HepG2 (cell line): ENCODE data around the gene KCTD21.

ENCODE experiments used
- FIP1L1 ChIP-seq: fragments of 200-400 bp; formaldehyde crosslinking; IDR thresholded peaks from 2 replicates; pipeline ENCODE4 v1.6.1; 2018; ENCODE audit warnings: low read depth, mild to moderate bottlenecking, low read length, moderate library complexity, borderline replicate concordance; ENCODE audit not compliant: insufficient read depth
- HCFC1 ChIP-seq: fragments of 150-350 bp; IDR thresholded peaks from 2 replicates; pipeline ENCODE4 v1.6.1; 2014; ENCODE audit warnings: low read depth, low read length

GRCh38 chr11:78139422-78140391, 48.7 kb downstream of the KCTD21 start, which contains the start of gene ALG8:
- TF ChIP-seq HCFC1, result peak; percentile 62
- TF ChIP-seq FIP1L1, result peak; percentile 62; the same call in 1 of the 2 replicates
